DND-41 (cell line): ENCODE results near the gene TRPM3.

Experiments
- ATAC-seq: fragments of 200-7000 bp; cut with Tn5 transposase; 3 replicates; pipeline ENCODE4 v1.9.1; 2021; ENCODE audit warnings: low read depth; ENCODE audit not compliant: insufficient read depth
- DNase-seq: peaks from one replicate; pipeline ENCODE4 v3.0.0-alpha.2; 2020
- H2AFZ ChIP-seq: 2 replicates; pipeline ENCODE4 v1.6.0; 2012; ENCODE audit warnings: low read depth, low read length
- H3K27ac ChIP-seq: 2 replicates; pipeline ENCODE4 v1.5.1; 2012; ENCODE audit warnings: low read length, inconsistent platforms
- H3K27me3 ChIP-seq: fragments of 200-600 bp; sonication (generic); 2 replicates; pipeline ENCODE4 v1.6.0; 2012; ENCODE audit warnings: low read length, mild to moderate bottlenecking, inconsistent platforms; ENCODE audit not compliant: insufficient read depth, poor library complexity
- H3K36me3 ChIP-seq: 2 replicates; pipeline ENCODE4 v1.5.1; 2012; ENCODE audit warnings: low read length, inconsistent platforms; ENCODE audit not compliant: insufficient read depth
- H3K4me1 ChIP-seq: 2 replicates; pipeline ENCODE4 v1.5.1; 2012; ENCODE audit warnings: mild to moderate bottlenecking, low read length; ENCODE audit not compliant: insufficient read depth
- H3K4me2 ChIP-seq: 2 replicates; pipeline ENCODE4 v1.6.0; 2012; ENCODE audit warnings: mild to moderate bottlenecking, moderate library complexity, low read length, inconsistent platforms; ENCODE audit not compliant: insufficient read depth
- H3K4me3 ChIP-seq, 2 experiments: fragments of 200-600 bp in 1 of 2; shearing (Covaris generic) in 1 of 2; 2 replicates each; pipeline ENCODE4 v1.5.1; 2012 to 2016; ENCODE audit warnings: inconsistent platforms in 2 of 2, low read length in 2 of 2, mild to moderate bottlenecking in 2 of 2, low read depth in 1 of 2, moderate library complexity in 1 of 2
- H3K79me2 ChIP-seq: 2 replicates; pipeline ENCODE4 v1.6.0; 2012; ENCODE audit warnings: low read length, inconsistent platforms; ENCODE audit not compliant: insufficient read depth
- H3K9ac ChIP-seq: 2 replicates; pipeline ENCODE4 v1.6.0; 2012; ENCODE audit warnings: low read depth, mild to moderate bottlenecking, inconsistent platforms, low read length, moderate library complexity
- H3K9me3 ChIP-seq: 2 replicates; pipeline ENCODE4 v1.5.1; 2012; ENCODE audit warnings: low read length, moderate library complexity, mild to moderate bottlenecking, inconsistent platforms; ENCODE audit not compliant: insufficient read depth, severe bottlenecking
- H4K20me1 ChIP-seq: 2 replicates; pipeline ENCODE4 v1.6.0; 2012; ENCODE audit warnings: low read length; ENCODE audit not compliant: insufficient read depth
- CTCF ChIP-seq: IDR thresholded peaks from 2 replicates; pipeline ENCODE4 v1.5.1; 2012; ENCODE audit warnings: borderline replicate concordance, low read length, moderate library complexity, mild to moderate bottlenecking; ENCODE audit not compliant: poor library complexity, severe bottlenecking; ENCODE audit errors: extremely low read depth
- EZH2 ChIP-seq: IDR thresholded peaks from 3 replicates; pipeline ENCODE4 v1.6.1; 2012; ENCODE audit warnings: borderline replicate concordance, low read depth, mild to moderate bottlenecking, moderate library complexity, low read length, inconsistent platforms; ENCODE audit not compliant: severe bottlenecking

Gene TRPM3

GRCh38 chr9:70569791-70570190 is 551.6 kb downstream of the TRPM3 start:
- no peak overlapping the region for H3K27ac ChIP-seq
- no peaks in the 10 kb centered on the region for H3K79me2 ChIP-seq
- H2AFZ ChIP-seq = no peak overlapping the region
- TF ChIP-seq EZH2 (no peak), CTCF (no peak)
- H3K36me3 ChIP-seq = no peaks in the 10 kb centered on the region
- peaks cover 2% of the 10 kb centered on the region; the same call in 1 of the 2 replicates for H3K4me1 ChIP-seq
- peaks cover 6% of the 10 kb centered on the region for H3K27me3 ChIP-seq
- H3K9me3 ChIP-seq = no peaks in the 10 kb centered on the region
- no peak for ATAC-seq
- H3K9ac ChIP-seq = no peak overlapping the region
- no peak overlapping the region for H3K4me2 ChIP-seq
- H4K20me1 ChIP-seq = no peaks in the 10 kb centered on the region
- no peak overlapping the region for H3K4me3 ChIP-seq
- no peak for DNase-seq

GRCh38 chr9:70569070-70569772 is 552.2 kb downstream of the TRPM3 start:
- no peak overlapping the region for H3K27ac ChIP-seq
- H3K79me2 ChIP-seq = no peaks in the 10 kb centered on the region
- peaks cover 2% of the 10 kb centered on the region for H3K27me3 ChIP-seq
- TF ChIP-seq EZH2 (no peak), CTCF (no peak)
- no peak overlapping the region for H3K9ac ChIP-seq
- no peak overlapping the region for H3K4me3 ChIP-seq
- H3K4me1 ChIP-seq = peaks cover 8% of the 10 kb centered on the region
- H3K9me3 ChIP-seq = no peaks in the 10 kb centered on the region
- no peaks in the 10 kb centered on the region for H4K20me1 ChIP-seq
- no peak for ATAC-seq
- no peak overlapping the region for H2AFZ ChIP-seq
- H3K4me2 ChIP-seq = no peak overlapping the region
- DNase-seq = no peak
- H3K36me3 ChIP-seq = no peaks in the 10 kb centered on the region

GRCh38 chr9:70567511-70567910 is 553.9 kb downstream of the TRPM3 start:
- DNase-seq = no peak
- no peak overlapping the region for H3K9ac ChIP-seq
- TF ChIP-seq CTCF (no peak), EZH2 (no peak)
- H2AFZ ChIP-seq = no peak overlapping the region
- no peak for ATAC-seq
- H4K20me1 ChIP-seq = no peaks in the 10 kb centered on the region
- no peak overlapping the region for H3K4me3 ChIP-seq
- H3K9me3 ChIP-seq = no peaks in the 10 kb centered on the region
- peaks cover 22% of the 10 kb centered on the region for H3K4me1 ChIP-seq
- H3K27ac ChIP-seq = no peak overlapping the region
- H3K4me2 ChIP-seq = no peak overlapping the region
- no peaks in the 10 kb centered on the region for H3K79me2 ChIP-seq
- no peaks in the 10 kb centered on the region for H3K27me3 ChIP-seq
- H3K36me3 ChIP-seq = no peaks in the 10 kb centered on the region

- no peak for TF ChIP-seq CTCF
- no peak for TF ChIP-seq EZH2
- Histone ChIP-seq H3K27ac (no peak overlapping the region), H3K4me1 (peaks cover 22% of the 10 kb centered on the region), H3K4me2 (no peak overlapping the region), H3K4me3 (no peak overlapping the region), H3K27me3 (no peaks in the 10 kb centered on the region), H2AFZ (no peak overlapping the region), H4K20me1 (no peaks in the 10 kb centered on the region), H3K9ac (no peak overlapping the region), H3K9me3 (no peaks in the 10 kb centered on the region), H3K79me2 (no peaks in the 10 kb centered on the region), H3K36me3 (no peaks in the 10 kb centered on the region)
- ATAC-seq (no peak), DNase-seq (no peak)
Measured at GRCh38 chr9:70566751-70567150, 554.7 kb downstream of the TRPM3 start.
